ENCODE measurements around the gene IFT52. TPM values are rescaled to one million over a fixed set of nuclear protein-coding genes. Genes with fewer than 3 reads are reported as not detected.
A peak's percentile ranks its signal among the peaks of the same experiment; 100 is the strongest.

The IFT52 gene
- total RNA-seq (30.7 TPM), polyA plus RNA-seq (ENCODE audit: insufficient read depth in 1 of 8, insufficient read length in 8 of 8, low replicate concordance in 1 of 8) (10 to 100 TPM; 24.3 to 37.0 (median 27.9) TPM)
- long read RNA-seq, donor 1, partial matches to known transcripts: 0 of 5 reads
- long read RNA-seq, donor 1, other reads (novel, unspliced or antisense): 0 of 5 reads
- long read RNA-seq, donor 2, partial matches to known transcripts: 0 of 2 reads
- long read RNA-seq, donor 2, other reads (novel, unspliced or antisense): 0 of 2 reads
- long read RNA-seq, donor 3, partial matches to known transcripts: 0 of 6 reads
- long read RNA-seq, donor 3, other reads (novel, unspliced or antisense): 0 of 6 reads
- long read RNA-seq, donor 4, partial matches to known transcripts: 0 of 3 reads
- long read RNA-seq, donor 4, other reads (novel, unspliced or antisense): 0 of 3 reads
- long read RNA-seq, donor 5, transcript IFT52-201 (14 exons, 1,757 nt): major isoform, 10 of 33 reads
- long read RNA-seq, donor 5, transcript IFT52-207 (2 exons, 749 nt): minor isoform, 5 of 33 reads
- long read RNA-seq, donor 5, transcript IFT52-202 (14 exons, 1,599 nt): minor isoform, 9 of 33 reads
- long read RNA-seq, donor 5, partial matches to known transcripts: 9 of 33 reads
- long read RNA-seq, donor 5, other reads (novel, unspliced or antisense): 0 of 33 reads
- long read RNA-seq, donor 6, transcript IFT52-202 (14 exons, 1,599 nt): major isoform, 6 of 13 reads
- long read RNA-seq, donor 6, partial matches to known transcripts: 0 of 13 reads
- long read RNA-seq, donor 6, other reads (novel, unspliced or antisense): 0 of 13 reads
- long read RNA-seq, donor 7, transcript IFT52-201 (14 exons, 1,757 nt): major isoform, 8 of 12 reads
- long read RNA-seq, donor 7, partial matches to known transcripts: 0 of 12 reads
- long read RNA-seq, donor 7, other reads (novel, unspliced or antisense): 0 of 12 reads
- long read RNA-seq, donor 8, transcript IFT52-201 (14 exons, 1,757 nt): minor isoform, 6 of 15 reads
- long read RNA-seq, donor 8, transcript IFT52-202 (14 exons, 1,599 nt): major isoform, 7 of 15 reads
- long read RNA-seq, donor 8, partial matches to known transcripts: 0 of 15 reads
- long read RNA-seq, donor 8, other reads (novel, unspliced or antisense): 0 of 15 reads
- long read RNA-seq, donor 9, partial matches to known transcripts: 0 of 6 reads
- long read RNA-seq, donor 9, other reads (novel, unspliced or antisense): 0 of 6 reads
- long read RNA-seq, donor 10, transcript IFT52-202 (14 exons, 1,599 nt): major isoform, 6 of 13 reads
- long read RNA-seq, donor 10, partial matches to known transcripts: 0 of 13 reads
- long read RNA-seq, donor 10, other reads (novel, unspliced or antisense): 0 of 13 reads
- long read RNA-seq, donor 11, transcript IFT52-202 (14 exons, 1,599 nt): major isoform, 7 of 17 reads
- long read RNA-seq, donor 11, transcript IFT52-201 (14 exons, 1,757 nt): minor isoform, 6 of 17 reads
- long read RNA-seq, donor 11, partial matches to known transcripts: 0 of 17 reads
- long read RNA-seq, donor 11, other reads (novel, unspliced or antisense): 0 of 17 reads

- Histone ChIP-seq H3K4me1 (ENCODE audit: control insufficient read depth, insufficient read depth, low read length) (peaks cover 12% of the 10 kb centered on the region), H3K4me3 (ENCODE audit: low read length) (peak within 1 kb of the TSS; percentile 90), H3K27me3 (ENCODE audit: control insufficient read depth, insufficient read depth, low read length) (no peaks in the 10 kb centered on the region), H3K36me3 (ENCODE audit: control insufficient read depth, insufficient read depth, low read length) (peaks cover 8% of the 10 kb centered on the region), H3K9me3 (replicated peaks; ENCODE audit: control insufficient read depth, low read depth, low read length) (no peaks in the 10 kb centered on the region), H3K27ac (ENCODE audit: low read length) (peak within 1 kb of the TSS; percentile 87)
- WGBS (ENCODE audit: insufficient coverage): under 1% methylated on average over 60 of the region's 68 CpGs
- DNase-seq: peak; percentile 97
Measured at GRCh38 chr20:43590392-43591303, at the start of gene IFT52. TSS of gene IFT52 (plus strand) at chr20:43590937. CDS start at chr20:43594699, 3,762 bp downstream.

GRCh38 chr20:43541214-43541613 lies 49.5 kb upstream of the IFT52 start:
- Histone ChIP-seq H3K36me3 (ENCODE audit: control insufficient read depth, insufficient read depth, low read length) (peaks cover 16% of the 10 kb centered on the region), H3K9me3 (replicated peaks; ENCODE audit: control insufficient read depth, low read depth, low read length) (no peaks in the 10 kb centered on the region)
- no CpG with 5 or more reads among the region's 2 CpGs for WGBS (ENCODE audit: insufficient coverage)

GRCh38 chr20:43542161-43542560 lies 48.6 kb upstream of the IFT52 start:
- no CpG with 5 or more reads among the region's 5 CpGs for WGBS (ENCODE audit: insufficient coverage)
- Histone ChIP-seq H3K9me3 (replicated peaks; ENCODE audit: control insufficient read depth, low read depth, low read length) (no peaks in the 10 kb centered on the region), H3K4me1 (ENCODE audit: control insufficient read depth, insufficient read depth, low read length) (no peaks in the 10 kb centered on the region), H3K27me3 (ENCODE audit: control insufficient read depth, insufficient read depth, low read length) (no peaks in the 10 kb centered on the region), H3K4me3 (ENCODE audit: low read length) (no peak overlapping the region), H3K27ac (ENCODE audit: low read length) (no peak overlapping the region), H3K36me3 (ENCODE audit: control insufficient read depth, insufficient read depth, low read length) (peaks cover 14% of the 10 kb centered on the region)
- no peak for DNase-seq

More at GRCh38 chr20:43541214-43541613, 49.5 kb upstream of the IFT52 start:
- Histone ChIP-seq H3K4me3 (ENCODE audit: low read length) (no peak overlapping the region), H3K27ac (ENCODE audit: low read length) (no peak overlapping the region), H3K27me3 (ENCODE audit: control insufficient read depth, insufficient read depth, low read length) (no peaks in the 10 kb centered on the region), H3K4me1 (ENCODE audit: control insufficient read depth, insufficient read depth, low read length) (no peaks in the 10 kb centered on the region)
- no peak for DNase-seq

DNA sequence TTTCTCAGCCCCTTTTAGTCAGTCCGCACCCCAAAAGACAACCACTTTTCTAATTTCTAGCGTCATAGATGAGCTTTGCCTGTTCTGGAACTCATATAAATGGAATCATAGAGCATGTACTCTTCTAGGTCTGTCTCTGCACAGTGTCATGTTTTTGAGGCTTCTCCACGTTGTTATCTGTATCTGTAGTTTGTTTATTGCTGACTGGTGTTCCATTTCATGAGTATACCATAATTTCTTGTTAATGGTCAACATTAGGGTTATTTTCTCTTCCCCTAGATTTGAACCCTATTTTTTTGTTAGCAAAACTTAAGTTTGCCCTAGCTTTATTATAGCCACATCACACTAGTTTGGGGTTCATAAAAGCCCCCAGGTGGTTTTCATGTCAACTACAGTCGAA lies 48.1 kb upstream of the IFT52 start:
- Histone ChIP-seq H3K27ac (ENCODE audit: low read length) (no peak overlapping the region), H3K9me3 (replicated peaks; ENCODE audit: control insufficient read depth, low read depth, low read length) (no peaks in the 10 kb centered on the region), H3K4me3 (ENCODE audit: low read length) (no peak overlapping the region), H3K36me3 (ENCODE audit: control insufficient read depth, insufficient read depth, low read length) (peaks cover 10% of the 10 kb centered on the region), H3K27me3 (ENCODE audit: control insufficient read depth, insufficient read depth, low read length) (no peaks in the 10 kb centered on the region), H3K4me1 (ENCODE audit: control insufficient read depth, insufficient read depth, low read length) (no peaks in the 10 kb centered on the region)
- DNase-seq: no peak
- WGBS (ENCODE audit: insufficient coverage): no CpG with 5 or more reads among the region's 4 CpGs

DNA sequence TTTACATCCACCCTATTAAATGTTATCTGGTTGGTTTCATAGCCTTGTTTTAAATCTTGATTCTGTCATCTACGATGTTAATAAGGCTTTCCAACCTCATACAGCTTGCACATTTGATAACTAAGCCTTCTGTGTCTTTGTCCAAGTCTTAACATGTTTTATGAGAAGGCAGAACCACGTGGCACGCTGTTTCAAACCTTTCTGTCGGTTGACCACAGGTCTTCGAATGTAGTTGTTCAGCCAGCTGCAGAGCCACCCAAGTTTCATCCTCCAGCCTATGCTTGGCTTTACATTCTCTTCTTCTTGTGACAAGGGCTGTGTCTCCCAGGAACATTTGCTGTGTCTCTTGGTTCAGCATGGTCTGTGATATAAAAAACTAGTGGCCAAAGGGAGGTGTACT lies 47.6 kb upstream of the IFT52 start:
- peaks cover 11% of the 10 kb centered on the region for H3K36me3 ChIP-seq (ENCODE audit: control insufficient read depth, insufficient read depth, low read length)
- H3K9me3 ChIP-seq (replicated peaks; ENCODE audit: control insufficient read depth, low read depth, low read length): no peaks in the 10 kb centered on the region
- no peaks in the 10 kb centered on the region for H3K27me3 ChIP-seq (ENCODE audit: control insufficient read depth, insufficient read depth, low read length)
- DNase-seq: no peak
- no peaks in the 10 kb centered on the region for H3K4me1 ChIP-seq (ENCODE audit: control insufficient read depth, insufficient read depth, low read length)
- H3K27ac ChIP-seq (ENCODE audit: low read length): no peak overlapping the region
- no peak overlapping the region for H3K4me3 ChIP-seq (ENCODE audit: low read length)
- 94% methylated on average over 4 of the region's 5 CpGs for WGBS (ENCODE audit: insufficient coverage)

GRCh38 chr20:43544501-43544900 lies 46.2 kb upstream of the IFT52 start:
- WGBS (ENCODE audit: insufficient coverage): 99% methylated on average over 6 of the region's 9 CpGs
- Histone ChIP-seq H3K4me1 (ENCODE audit: control insufficient read depth, insufficient read depth, low read length) (no peaks in the 10 kb centered on the region), H3K36me3 (ENCODE audit: control insufficient read depth, insufficient read depth, low read length) (peaks cover 12% of the 10 kb centered on the region), H3K27ac (ENCODE audit: low read length) (no peak overlapping the region), H3K27me3 (ENCODE audit: control insufficient read depth, insufficient read depth, low read length) (no peaks in the 10 kb centered on the region), H3K4me3 (ENCODE audit: low read length) (no peak overlapping the region), H3K9me3 (replicated peaks; ENCODE audit: control insufficient read depth, low read depth, low read length) (no peaks in the 10 kb centered on the region)
- DNase-seq: no peak

- H3K4me1 ChIP-seq (ENCODE audit: control insufficient read depth, insufficient read depth, low read length): no peaks in the 10 kb centered on the region
- H3K4me3 ChIP-seq (ENCODE audit: low read length): no peak overlapping the region
- H3K27me3 ChIP-seq (ENCODE audit: control insufficient read depth, insufficient read depth, low read length): no peaks in the 10 kb centered on the region
- H3K27ac ChIP-seq (ENCODE audit: low read length): no peak overlapping the region
- no peaks in the 10 kb centered on the region for H3K9me3 ChIP-seq (replicated peaks; ENCODE audit: control insufficient read depth, low read depth, low read length)
- DNase-seq: no peak
- H3K36me3 ChIP-seq (ENCODE audit: control insufficient read depth, insufficient read depth, low read length): peaks cover 3% of the 10 kb centered on the region
- 57% methylated on average over 1 of the region's 4 CpGs for WGBS (ENCODE audit: insufficient coverage)
Measured at GRCh38 chr20:43545837-43546578, 44.7 kb upstream of the IFT52 start.

- WGBS (ENCODE audit: insufficient coverage): 65% methylated on average over 2 of the region's 5 CpGs
- no peaks in the 10 kb centered on the region for H3K4me1 ChIP-seq (ENCODE audit: control insufficient read depth, insufficient read depth, low read length)
- no peaks in the 10 kb centered on the region for H3K27me3 ChIP-seq (ENCODE audit: control insufficient read depth, insufficient read depth, low read length)
Measured at GRCh38 chr20:43548273-43548880, 42.4 kb upstream of the IFT52 start.

More at GRCh38 chr20:43548273-43548880, 42.4 kb upstream of the IFT52 start:
- H3K9me3 ChIP-seq (replicated peaks; ENCODE audit: control insufficient read depth, low read depth, low read length): no peaks in the 10 kb centered on the region
- DNase-seq: no peak
- H3K36me3 ChIP-seq (ENCODE audit: control insufficient read depth, insufficient read depth, low read length): peaks cover 3% of the 10 kb centered on the region
- H3K4me3 ChIP-seq (ENCODE audit: low read length): no peak overlapping the region
- no peak overlapping the region for H3K27ac ChIP-seq (ENCODE audit: low read length)
